Measurements from ENCODE around the gene PCDHA1. TPM values are rescaled to one million over a fixed set of nuclear protein-coding genes. Genes with fewer than 3 reads are reported as not detected.

PCDHA1 gene
- total RNA-seq, result not detected

DNA sequence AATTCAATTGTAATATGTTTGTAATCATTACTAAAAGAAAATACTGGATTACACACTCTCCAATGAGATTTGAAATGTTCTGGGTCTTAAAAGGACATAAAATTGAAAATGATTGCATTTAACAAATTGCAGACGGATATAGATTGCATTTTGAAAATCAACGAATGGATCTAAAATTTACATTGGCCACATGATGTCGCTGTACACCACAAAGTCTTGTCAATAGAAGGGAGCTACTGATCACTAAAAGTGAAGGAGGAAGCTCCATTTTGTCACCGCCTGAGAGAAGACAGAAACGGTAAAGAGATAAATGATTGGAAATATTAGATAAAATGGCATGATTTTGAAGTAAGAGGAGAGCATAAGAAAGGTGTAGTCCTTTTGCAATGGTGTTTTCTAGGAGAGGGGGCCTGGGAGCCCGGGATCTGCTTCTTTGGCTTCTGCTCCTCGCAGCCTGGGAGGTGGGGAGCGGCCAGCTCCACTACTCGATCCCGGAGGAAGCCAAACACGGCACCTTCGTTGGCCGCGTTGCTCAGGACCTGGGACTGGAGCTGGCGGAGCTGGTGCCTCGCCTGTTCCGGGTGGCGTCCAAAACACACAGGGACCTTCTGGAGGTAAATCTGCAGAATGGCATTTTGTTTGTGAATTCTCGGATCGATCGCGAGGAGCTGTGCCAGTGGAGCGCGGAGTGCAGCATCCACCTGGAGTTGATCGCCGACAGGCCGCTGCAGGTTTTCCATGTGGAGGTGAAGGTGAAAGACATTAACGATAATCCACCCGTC lies at the start of gene PCDHA1:
TSS of gene PCDHA1 (plus strand) at position 236 of the 782 bp plus-strand sequence.
- Histone ChIP-seq H3K9me3 (peaks cover 0 to 57% (median 11%) of the 10 kb centered on the region in 3 donors), H3K27ac (no peak within 1 kb of the TSS), H3K36me3 (replicated peaks in 1 of 2; ENCODE audit: insufficient read depth in 1 of 2, low read depth in 2 of 2) (no peaks in the 10 kb centered on the region), H3K4me1 (no peaks in the 10 kb centered on the region), H3K27me3 (peaks cover 0 to 10% of the 10 kb centered on the region in 2 donors), H3K4me3 (no peak within 1 kb of the TSS)
- TF ChIP-seq CTCF (IDR thresholded peaks at IDR 0.05), result no peak
- ATAC-seq (no peak), DNase-seq (no peak)
- WGBS, 2 donors, result 16 to 24% methylated on average over 17 to 29 of the region's 29 CpGs
- intact Hi-C loops (cut with DNase I), result no loop called here

- DNase-seq (no peak), ATAC-seq (no peak)
- no peaks in the 10 kb centered on the region for H3K27me3 ChIP-seq
- H3K4me1 ChIP-seq, result no peaks in the 10 kb centered on the region
- no peak overlapping the region for H3K27ac ChIP-seq
- no peak overlapping the region for H3K4me3 ChIP-seq
- no peaks in the 10 kb centered on the region for H3K36me3 ChIP-seq (replicated peaks in 1 of 2; ENCODE audit: insufficient read depth in 1 of 2, low read depth in 2 of 2)
- intact Hi-C loops (cut with DNase I), result no loop called here
- WGBS, 2 donors, result 57 to 84% methylated on average over 1 of the region's 1 CpG
- no peaks in the 10 kb centered on the region for H3K9me3 ChIP-seq
- TF ChIP-seq CTCF (IDR thresholded peaks at IDR 0.05) (no peak), POLR2A (IDR thresholded peaks at IDR 0.05) (no peak)
Measured at GRCh38 chr5:140737486-140737885, 48.5 kb upstream of the PCDHA1 start.

GRCh38 chr5:140741967-140742366 lies 44.0 kb upstream of the PCDHA1 start:
- H3K27ac ChIP-seq, result no peak overlapping the region
- DNase-seq, result no peak
- H3K27me3 ChIP-seq, result no peaks in the 10 kb centered on the region
- no peaks in the 10 kb centered on the region for H3K4me1 ChIP-seq
- TF ChIP-seq POLR2A (IDR thresholded peaks at IDR 0.05) (no peak), CTCF (IDR thresholded peaks at IDR 0.05) (no peak)
- no peak overlapping the region for H3K4me3 ChIP-seq
- H3K9me3 ChIP-seq, result no peaks in the 10 kb centered on the region
- 64 to 69% methylated on average over 1 of the region's 1 CpG for WGBS, 2 donors
- H3K36me3 ChIP-seq (replicated peaks in 1 of 2; ENCODE audit: insufficient read depth in 1 of 2, low read depth in 2 of 2), result no peaks in the 10 kb centered on the region
- intact Hi-C loops (cut with DNase I), result no loop called here
- no peak for ATAC-seq

- DNase-seq (no peak), ATAC-seq (no peak)
- no peak for TF ChIP-seq CTCF (IDR thresholded peaks at IDR 0.05)
- no peak for TF ChIP-seq POLR2A (IDR thresholded peaks at IDR 0.05)
- intact Hi-C loops (cut with DNase I), result no loop called here
- peaks cover 0 to 16% (median 0%) of the 10 kb centered on the region in 3 donors for H3K9me3 ChIP-seq
- no peak overlapping the region for H3K4me3 ChIP-seq
- 71 to 74% methylated on average over 5 of the region's 5 CpGs for WGBS, 2 donors
- H3K36me3 ChIP-seq (replicated peaks in 1 of 2; ENCODE audit: insufficient read depth in 1 of 2, low read depth in 2 of 2), result no peaks in the 10 kb centered on the region
- H3K4me1 ChIP-seq, result no peaks in the 10 kb centered on the region
- no peak overlapping the region for H3K27ac ChIP-seq
- no peaks in the 10 kb centered on the region for H3K27me3 ChIP-seq
Measured at GRCh38 chr5:140753561-140753960, 32.4 kb upstream of the PCDHA1 start.

Measured in body of pancreas (tissue), 4 donors.